ENCODE results near the gene BLOC1S2.
A peak's percentile ranks its signal among the peaks of the same experiment; 100 is the strongest.

BLOC1S2 gene
- 24.0 to 85.3 (median 45.5) reads per million in 9 experiments for total RNA-seq

DNA sequence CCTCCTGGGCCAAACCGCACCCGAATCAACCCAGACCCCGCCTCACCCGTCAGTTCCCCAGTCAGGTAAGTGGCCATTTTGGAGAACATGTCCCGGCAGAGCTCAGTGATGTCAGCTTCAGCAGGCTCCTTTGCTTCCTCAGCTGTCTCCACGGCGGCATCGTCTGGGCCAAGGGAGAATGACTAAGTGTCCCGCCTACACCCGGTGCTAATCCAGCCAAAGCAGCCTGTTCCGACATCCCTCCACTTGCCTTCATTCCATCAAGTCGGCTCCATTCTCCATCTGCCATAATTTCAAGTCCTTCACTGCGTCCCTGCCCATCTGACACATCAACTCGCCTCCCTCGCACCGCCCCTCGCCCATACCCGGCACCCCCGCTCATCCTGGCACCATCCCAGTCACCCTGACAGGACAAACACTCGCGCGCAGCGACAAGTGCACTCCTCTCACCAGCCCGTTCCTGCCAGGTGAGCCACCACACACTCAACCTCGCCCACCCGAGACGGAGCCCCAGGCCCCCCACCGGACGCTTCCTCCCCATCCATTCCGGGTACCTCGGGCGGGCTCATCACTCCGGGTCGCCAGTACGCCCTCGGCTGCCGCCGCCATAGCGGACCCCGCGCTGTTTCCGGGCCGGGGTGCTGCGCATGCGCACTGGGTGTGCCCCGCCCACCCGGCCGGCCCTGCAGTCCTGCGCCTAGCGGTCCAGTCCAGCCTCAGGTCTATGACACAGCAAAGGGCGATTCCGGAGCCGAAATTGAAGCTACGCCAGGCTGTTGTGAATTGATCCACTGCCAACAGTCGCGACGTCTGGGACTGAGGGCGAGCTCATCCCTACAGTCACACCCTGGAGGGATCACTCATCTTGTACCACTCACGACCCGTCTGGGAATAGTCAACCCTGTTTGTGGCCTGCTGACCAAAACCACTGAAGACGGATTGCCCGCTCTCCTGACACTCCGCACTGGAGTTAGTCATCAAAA is at the start of gene BLOC1S2:
TSS of gene BLOC1S2 (minus strand) at position 630 of the 983 bp plus-strand sequence. CDS start at position 609, 21 bp downstream.
- peak; percentile 79 to 85 (median 83) for DNase-seq
- Mint-ChIP-seq H3K27ac (peak within 1 kb of the TSS; percentile 96 to 98), H3K9me3 (no peaks in the 10 kb centered on the region), H3K4me3 (peak within 1 kb of the TSS; percentile 92 to 98), H3K4me1 (ENCODE audit: low read depth in 2 of 2) (peaks cover 15 to 16% of the 10 kb centered on the region in 2 donors), H3K27me3 (no peaks in the 10 kb centered on the region), H3K36me3 (ENCODE audit: insufficient read depth) (peaks cover 25% of the 10 kb centered on the region)
- ATAC-seq (replicated peaks), result peak; percentile 85

- Mint-ChIP-seq H3K27ac (no peak overlapping the region), H3K4me3 (no peak overlapping the region), H3K27me3 (peaks cover 24 to 51% of the 10 kb centered on the region in 2 donors), H3K9me3 (no peaks in the 10 kb centered on the region), H3K36me3 (ENCODE audit: insufficient read depth) (peaks cover 3% of the 10 kb centered on the region), H3K4me1 (ENCODE audit: low read depth in 2 of 2) (peaks cover 0 to 5% of the 10 kb centered on the region in 2 donors)
- ATAC-seq (replicated peaks), result no peak
- no peak for DNase-seq
These were observed 48.3 kb upstream of the BLOC1S2 start for GRCh38 chr10:100334762-100335161.

GRCh38 chr10:100333661-100334440 is 47.4 kb upstream of the BLOC1S2 start:
- DNase-seq (no peak), ATAC-seq (replicated peaks) (no peak)
- H3K4me1 Mint-ChIP-seq (ENCODE audit: low read depth in 2 of 2), result peaks cover 0 to 2% of the 10 kb centered on the region in 2 donors
- H3K36me3 Mint-ChIP-seq (ENCODE audit: insufficient read depth), result peaks cover 3% of the 10 kb centered on the region
- H3K27ac Mint-ChIP-seq, result no peak overlapping the region
- H3K9me3 Mint-ChIP-seq, result no peaks in the 10 kb centered on the region
- no peak overlapping the region for H3K4me3 Mint-ChIP-seq
- peaks cover 33 to 61% of the 10 kb centered on the region in 2 donors for H3K27me3 Mint-ChIP-seq

- Mint-ChIP-seq H3K4me3 (no peak overlapping the region), H3K4me1 (ENCODE audit: low read depth in 2 of 2) (no peaks in the 10 kb centered on the region), H3K36me3 (ENCODE audit: insufficient read depth) (peaks cover 3% of the 10 kb centered on the region), H3K27me3 (peaks cover 37 to 66% of the 10 kb centered on the region in 2 donors), H3K9me3 (no peaks in the 10 kb centered on the region), H3K27ac (no peak overlapping the region)
- ATAC-seq (replicated peaks) (no peak), DNase-seq (no peak)
These were observed 46.6 kb upstream of the BLOC1S2 start for GRCh38 chr10:100333106-100333505.

GRCh38 chr10:100330079-100330478 is 43.6 kb upstream of the BLOC1S2 start, which contains the start of gene PKD2L1:
Gene PKD2L1 (minus strand): TSS chr10:100330228. CDS start chr10:100330103, 125 bp downstream.
- Mint-ChIP-seq H3K27me3 (peaks cover 39 to 66% of the 10 kb centered on the region in 2 donors), H3K27ac (no peak within 1 kb of the TSS), H3K9me3 (no peaks in the 10 kb centered on the region), H3K36me3 (ENCODE audit: insufficient read depth) (no peaks in the 10 kb centered on the region), H3K4me1 (ENCODE audit: low read depth in 2 of 2) (no peaks in the 10 kb centered on the region), H3K4me3 (no peak within 1 kb of the TSS)
- no peak for DNase-seq
- no peak for ATAC-seq (replicated peaks)

DNA sequence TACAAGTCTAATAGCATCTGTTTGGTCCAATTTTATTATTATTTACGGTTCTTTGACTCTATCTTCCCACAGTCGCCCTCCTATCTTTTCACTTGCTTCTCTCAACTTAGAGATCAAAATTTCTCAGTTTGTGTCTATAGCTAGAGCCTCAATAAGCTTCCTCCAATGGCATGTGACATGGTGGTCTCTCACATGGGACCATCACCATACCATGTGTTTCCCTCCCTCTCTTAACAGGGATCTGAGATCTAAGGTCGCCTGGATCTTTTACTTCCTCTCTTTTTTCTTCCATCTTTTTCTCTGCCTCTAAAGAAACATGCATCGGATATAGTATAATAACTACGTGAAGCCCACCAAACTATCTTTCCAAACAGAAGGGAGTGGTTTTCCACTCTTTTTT is 41.7 kb upstream of the BLOC1S2 start:
- Mint-ChIP-seq H3K36me3 (ENCODE audit: insufficient read depth) (no peaks in the 10 kb centered on the region), H3K27me3 (peaks cover 39 to 48% of the 10 kb centered on the region in 2 donors), H3K27ac (no peak overlapping the region), H3K4me1 (ENCODE audit: low read depth in 2 of 2) (no peaks in the 10 kb centered on the region), H3K9me3 (no peaks in the 10 kb centered on the region), H3K4me3 (no peak overlapping the region)
- DNase-seq (no peak), ATAC-seq (replicated peaks) (no peak)

- ATAC-seq (replicated peaks) (no peak), DNase-seq (no peak)
- H3K4me1 Mint-ChIP-seq (ENCODE audit: low read depth in 2 of 2), result no peaks in the 10 kb centered on the region
- H3K27ac Mint-ChIP-seq, result no peak overlapping the region
- H3K27me3 Mint-ChIP-seq, result peaks cover 39 to 43% of the 10 kb centered on the region in 2 donors
- H3K9me3 Mint-ChIP-seq, result no peaks in the 10 kb centered on the region
- H3K4me3 Mint-ChIP-seq, result no peak overlapping the region
- no peaks in the 10 kb centered on the region for H3K36me3 Mint-ChIP-seq (ENCODE audit: insufficient read depth)
These were observed 41.2 kb upstream of the BLOC1S2 start for GRCh38 chr10:100327718-100328009.

DNA sequence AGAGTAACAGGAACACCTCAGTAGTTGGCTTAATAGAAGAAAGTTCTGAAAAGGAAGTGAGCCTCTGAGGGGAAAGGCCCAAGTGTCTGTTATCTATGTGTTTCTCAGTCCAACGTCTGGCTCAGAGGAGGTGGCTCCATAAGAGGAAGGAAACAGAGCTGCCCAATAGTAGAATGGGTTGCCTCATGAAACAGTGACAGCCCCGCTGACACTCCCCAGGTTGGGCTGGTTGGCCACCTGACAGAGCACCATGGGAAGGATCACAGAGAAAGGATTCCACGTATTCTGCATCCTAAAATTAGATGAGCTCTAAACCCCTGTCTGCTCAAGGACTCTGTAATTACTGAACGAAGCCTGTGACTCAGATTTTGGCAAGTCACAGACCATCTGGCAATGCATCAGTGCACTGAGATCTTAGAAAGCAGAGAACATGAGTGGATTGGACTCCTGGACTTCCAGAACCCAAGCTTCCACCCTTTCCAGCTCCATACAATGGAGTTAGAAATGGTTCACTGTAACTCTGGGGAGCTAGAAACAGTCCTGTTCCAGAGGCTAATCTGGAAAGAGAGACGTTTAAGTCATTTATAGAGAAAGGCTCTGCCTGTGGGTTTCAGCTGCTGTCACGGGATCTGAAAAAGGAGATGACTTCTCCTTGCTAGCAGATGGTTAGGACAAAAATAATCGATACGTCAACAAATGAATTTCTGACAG is 40.7 kb upstream of the BLOC1S2 start:
- Mint-ChIP-seq H3K9me3 (no peaks in the 10 kb centered on the region), H3K36me3 (ENCODE audit: insufficient read depth) (no peaks in the 10 kb centered on the region), H3K4me3 (no peak overlapping the region), H3K27ac (no peak overlapping the region), H3K27me3 (peaks cover 38% of the 10 kb centered on the region in 2 donors), H3K4me1 (ENCODE audit: low read depth in 2 of 2) (no peaks in the 10 kb centered on the region)
- ATAC-seq (replicated peaks) (peak; percentile 76), DNase-seq (no peak)

DNA sequence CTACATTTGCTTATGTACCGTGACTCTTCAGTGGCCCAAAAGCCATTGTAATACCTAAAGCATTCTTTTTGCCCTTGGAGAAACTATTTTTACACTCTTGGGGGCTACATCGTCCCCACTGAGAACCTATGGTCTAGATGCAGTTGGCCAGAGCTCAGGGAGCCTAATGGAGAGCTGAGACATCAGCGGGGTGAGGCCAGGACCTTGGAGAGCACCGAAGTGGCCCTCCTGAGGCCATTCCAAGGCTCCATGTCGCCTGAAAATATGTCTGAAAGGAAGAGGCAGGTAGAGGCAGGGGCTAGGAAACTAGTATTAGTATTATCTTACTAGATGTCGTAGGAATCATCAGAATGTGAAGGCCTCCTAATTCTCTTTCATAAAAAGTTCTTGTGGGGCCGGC is 38.7 kb upstream of the BLOC1S2 start:
- no peak overlapping the region for H3K4me3 Mint-ChIP-seq
- H3K27me3 Mint-ChIP-seq, result peaks cover 31 to 34% of the 10 kb centered on the region in 2 donors
- H3K36me3 Mint-ChIP-seq (ENCODE audit: insufficient read depth), result no peaks in the 10 kb centered on the region
- ATAC-seq (replicated peaks) (no peak), DNase-seq (no peak)
- no peak overlapping the region for H3K27ac Mint-ChIP-seq
- H3K4me1 Mint-ChIP-seq (ENCODE audit: low read depth in 2 of 2), result no peaks in the 10 kb centered on the region
- no peaks in the 10 kb centered on the region for H3K9me3 Mint-ChIP-seq

DNA sequence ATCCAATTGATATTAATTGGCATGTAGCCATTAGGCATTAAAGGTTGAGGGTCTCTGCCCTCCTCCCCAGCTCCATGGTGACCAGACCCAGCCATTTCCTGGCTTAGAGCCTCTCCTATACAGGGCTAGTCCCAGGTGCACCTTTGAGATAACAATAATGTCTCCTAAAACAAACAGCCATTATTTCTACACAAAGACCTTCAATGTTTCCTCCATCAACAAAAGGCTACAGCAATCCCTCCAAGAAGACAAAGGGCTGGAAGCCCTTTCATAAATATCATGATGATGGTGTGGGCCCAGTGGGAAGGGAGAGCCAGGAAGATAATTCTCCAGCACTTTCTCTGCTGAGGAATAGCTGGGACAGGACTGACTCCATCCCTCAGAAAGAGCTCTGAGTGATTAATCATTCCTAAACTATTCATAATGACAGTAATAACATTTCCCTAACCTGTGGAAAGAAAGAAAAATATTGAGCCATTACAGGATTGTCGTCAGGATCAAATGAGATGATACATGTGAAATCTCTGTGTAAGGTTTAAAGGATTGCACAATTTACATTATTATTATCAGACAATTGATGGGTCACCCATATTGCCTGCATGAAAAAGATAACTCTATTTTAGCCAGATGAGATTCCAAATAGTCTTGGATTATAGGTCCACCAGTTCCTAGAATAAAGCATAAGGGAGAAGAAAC is 33.4 kb upstream of the BLOC1S2 start:
- ATAC-seq (replicated peaks) (no peak), DNase-seq (no peak)
- Mint-ChIP-seq H3K9me3 (no peaks in the 10 kb centered on the region), H3K4me1 (ENCODE audit: low read depth in 2 of 2) (no peaks in the 10 kb centered on the region), H3K36me3 (ENCODE audit: insufficient read depth) (no peaks in the 10 kb centered on the region), H3K27me3 (peaks cover 54 to 60% of the 10 kb centered on the region in 2 donors), H3K27ac (no peak overlapping the region), H3K4me3 (no peak overlapping the region)

- H3K36me3 Mint-ChIP-seq (ENCODE audit: insufficient read depth), result no peaks in the 10 kb centered on the region
- no peak overlapping the region for H3K4me3 Mint-ChIP-seq
- no peaks in the 10 kb centered on the region for H3K4me1 Mint-ChIP-seq (ENCODE audit: low read depth in 2 of 2)
- ATAC-seq (replicated peaks) (no peak), DNase-seq (no peak)
- H3K9me3 Mint-ChIP-seq, result no peaks in the 10 kb centered on the region
- no peak overlapping the region for H3K27ac Mint-ChIP-seq
- peaks cover 65 to 73% of the 10 kb centered on the region in 2 donors for H3K27me3 Mint-ChIP-seq
These were observed 31.7 kb upstream of the BLOC1S2 start for GRCh38 chr10:100318207-100318606.

GRCh38 chr10:100315615-100316014 is 29.1 kb upstream of the BLOC1S2 start:
- no peaks in the 10 kb centered on the region for H3K36me3 Mint-ChIP-seq (ENCODE audit: insufficient read depth)
- peaks cover 80 to 83% of the 10 kb centered on the region in 2 donors for H3K27me3 Mint-ChIP-seq
- H3K9me3 Mint-ChIP-seq, result no peaks in the 10 kb centered on the region
- H3K4me3 Mint-ChIP-seq, result no peak overlapping the region
- DNase-seq (no peak), ATAC-seq (replicated peaks) (no peak)
- no peak overlapping the region for H3K27ac Mint-ChIP-seq
- H3K4me1 Mint-ChIP-seq (ENCODE audit: low read depth in 2 of 2), result no peaks in the 10 kb centered on the region
